HG02678 (cell line): ENCODE data around the gene CDC73.

Source experiments
- ATAC-seq: cut with Tn5 transposase; IDR thresholded peaks from one replicate; pipeline ENCODE4 v1.9.1; 2021; ENCODE audit warnings: mild to moderate bottlenecking, moderate library complexity; ENCODE audit not compliant: unreplicated experiment

The CDC73 gene

GRCh38 chr1:193121616-193122593, at the start of gene CDC73:
TSS of gene CDC73 (plus strand) at chr1:193122031. CDS start at chr1:193122201, 170 bp downstream.
- ATAC-seq: peak; percentile 91

GRCh38 chr1:193077991-193078390, 43.8 kb upstream of the CDC73 start:
- no peak for ATAC-seq

DNA sequence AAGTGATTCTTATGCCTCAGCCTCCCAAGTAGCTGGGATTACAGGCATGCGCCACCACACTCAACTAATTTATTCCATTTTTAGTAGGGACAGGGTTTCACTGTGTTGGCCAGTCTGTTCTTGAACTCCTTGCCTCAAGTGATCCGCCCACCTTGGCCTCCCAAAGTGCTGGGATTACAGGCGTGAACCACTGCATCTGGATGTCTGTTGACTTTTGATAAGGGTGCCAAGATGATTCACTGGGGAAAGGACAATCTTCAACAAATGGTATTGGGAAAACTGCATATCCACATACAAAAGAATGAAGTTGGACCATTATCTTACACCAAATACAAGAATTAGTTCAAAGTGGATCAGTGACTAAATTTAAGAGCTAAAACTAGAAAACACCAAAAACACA, 42.6 kb upstream of the CDC73 start:
- ATAC-seq: no peak

DNA sequence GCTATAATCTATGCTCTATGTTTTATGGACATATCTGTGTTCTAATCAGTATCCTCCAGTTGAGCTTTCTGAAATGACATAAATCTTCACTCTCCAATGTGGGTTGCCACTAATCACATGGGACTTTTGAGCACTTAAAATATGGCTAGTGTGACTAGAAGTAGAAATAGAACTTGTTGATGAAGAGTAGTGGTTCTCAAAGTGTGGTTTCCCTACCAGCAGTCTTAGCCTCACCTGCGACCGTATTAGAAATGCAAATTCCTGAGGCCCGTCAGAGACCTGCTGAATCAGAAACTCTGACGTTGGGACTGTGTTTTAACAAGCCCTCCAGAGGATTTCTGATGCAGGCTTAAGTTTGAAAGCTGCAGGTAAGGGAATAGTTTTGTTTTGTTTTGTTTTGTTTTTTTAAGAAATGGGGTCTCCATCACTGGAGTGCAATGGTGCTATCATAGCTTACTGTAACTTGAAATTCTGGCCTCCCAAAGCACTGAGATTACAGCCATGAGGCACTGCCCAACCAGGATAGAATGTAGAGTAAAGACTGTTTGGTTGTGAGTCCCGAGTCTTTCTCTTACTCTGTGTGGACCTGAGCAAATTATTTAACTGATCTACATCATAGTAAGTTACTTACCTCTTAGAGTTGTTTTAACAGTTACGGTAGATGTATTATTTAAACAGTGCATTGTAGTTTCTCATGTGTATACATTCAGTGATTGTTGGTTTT, 38.3 kb upstream of the CDC73 start:
- ATAC-seq: peak; percentile 97

DNA sequence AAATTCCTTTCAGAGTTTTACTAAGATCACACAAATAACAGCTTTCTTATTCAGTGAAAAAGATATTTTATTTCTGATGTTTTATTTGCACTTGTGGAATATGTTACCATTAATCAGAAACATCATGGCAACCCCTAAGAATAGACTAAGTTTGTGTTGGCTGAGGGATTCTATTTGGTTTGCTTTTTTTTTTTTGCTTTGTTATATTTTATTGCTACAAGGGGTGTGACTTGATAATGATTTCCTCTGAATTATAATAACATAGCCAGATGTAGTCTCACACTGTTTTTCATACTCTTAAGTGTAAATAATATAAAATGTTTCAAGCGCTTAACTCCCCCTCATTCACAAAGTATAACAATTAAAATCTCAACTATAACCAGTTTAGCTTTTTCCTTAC, 36.6 kb upstream of the CDC73 start:
- no peak for ATAC-seq

DNA sequence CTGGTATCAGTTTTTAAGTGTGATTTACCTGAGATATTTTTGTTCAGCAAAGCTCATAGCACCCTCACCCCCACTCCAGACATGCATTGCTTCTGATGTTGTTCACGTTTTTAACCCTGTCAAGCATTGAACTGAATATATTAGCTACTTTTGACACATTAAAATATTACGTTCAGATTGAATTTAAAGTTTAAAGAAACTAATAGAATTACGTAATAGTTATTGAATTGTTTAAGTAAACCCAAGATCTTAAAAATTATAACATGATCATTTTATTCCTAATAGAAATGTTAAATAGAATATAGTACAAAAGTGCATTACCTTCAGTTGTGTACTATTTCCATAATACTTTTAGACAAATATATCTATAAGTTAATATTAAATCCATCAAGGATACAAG, 35.5 kb upstream of the CDC73 start:
- ATAC-seq: no peak

GRCh38 chr1:193087893-193088292, 33.9 kb upstream of the CDC73 start:
- no peak for ATAC-seq

DNA sequence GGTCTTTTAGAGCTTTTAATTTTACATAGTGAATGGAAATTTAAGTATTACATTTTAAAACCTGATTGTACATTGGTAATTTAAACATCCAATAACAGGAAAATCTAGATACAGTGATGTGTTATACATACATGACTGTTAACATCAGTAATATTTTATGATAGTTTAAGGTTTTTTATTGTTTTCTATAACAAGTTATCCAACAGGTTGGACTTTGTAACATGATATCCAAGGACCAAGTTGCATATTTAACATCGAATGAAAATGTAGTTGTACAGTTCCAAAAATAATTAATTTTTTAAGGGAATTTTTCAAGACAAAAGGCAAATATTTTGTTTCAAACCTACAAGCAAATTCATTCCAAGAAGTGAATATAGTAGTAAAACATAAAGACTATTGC, 31.0 kb upstream of the CDC73 start:
- no peak for ATAC-seq

- no peak for ATAC-seq
Observed at GRCh38 chr1:193094112-193094511, 27.7 kb upstream of the CDC73 start.

- no peak for ATAC-seq
Observed at GRCh38 chr1:193102662-193103061, 19.2 kb upstream of the CDC73 start.

- ATAC-seq: peak; percentile 1
Observed at GRCh38 chr1:193103759-193104501, 17.9 kb upstream of the CDC73 start.

GRCh38 chr1:193104502-193104906, 17.3 kb upstream of the CDC73 start:
- ATAC-seq: peak; percentile 39

DNA sequence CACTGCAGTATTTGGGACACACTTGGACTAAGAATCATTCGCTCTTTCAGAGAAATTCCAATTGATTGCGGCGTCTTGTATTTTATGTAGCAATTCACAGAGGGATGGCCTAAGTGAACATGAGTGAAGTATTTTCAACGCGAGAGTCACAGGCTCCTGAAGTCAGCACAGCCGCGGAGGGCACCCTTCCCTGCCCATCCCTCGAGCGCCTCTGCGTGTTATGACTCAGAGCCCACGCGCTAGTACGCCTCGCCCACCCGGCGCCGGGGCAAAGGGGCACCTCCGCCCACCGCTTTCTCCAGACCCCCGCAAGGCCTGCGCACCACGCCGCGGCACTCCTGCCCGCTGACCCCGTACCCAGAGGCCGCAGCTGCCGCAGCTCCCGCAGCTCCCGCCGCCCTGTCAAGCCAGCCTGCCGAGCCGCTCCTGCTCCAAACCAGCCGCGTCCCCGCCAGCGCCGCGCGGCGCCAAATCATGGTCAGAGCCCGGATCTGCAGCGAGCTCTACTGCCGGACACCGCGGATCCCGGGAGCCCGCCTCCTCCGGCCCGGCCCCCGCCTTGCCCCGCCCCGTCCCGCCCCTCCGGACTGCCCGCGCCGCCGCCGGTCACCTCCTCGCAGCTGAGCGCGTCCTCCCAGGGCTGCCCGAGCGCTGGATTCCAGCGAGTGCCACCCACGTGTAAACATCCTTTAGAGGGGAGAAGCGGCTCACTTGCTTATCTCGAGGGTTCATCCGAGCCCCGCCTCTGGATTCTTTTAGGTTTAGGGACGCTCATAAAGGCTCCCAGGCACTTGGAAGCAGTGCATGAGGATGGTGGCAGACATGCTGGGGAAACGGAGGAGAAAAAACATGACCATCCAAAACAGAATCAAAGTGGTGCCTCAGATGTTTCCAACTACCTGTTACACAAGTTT, 16.7 kb upstream of the CDC73 start, which contains the start of gene GLRX2:
GLRX2 (minus strand) TSS at position 508 of the 914 bp plus-strand sequence; CDS start at position 476, 32 bp downstream.
- peak; percentile 92 for ATAC-seq

- no peak for ATAC-seq
Observed at GRCh38 chr1:193105821-193106177, 16.0 kb upstream of the CDC73 start.

GRCh38 chr1:193108471-193108870, 13.4 kb upstream of the CDC73 start:
- no peak for ATAC-seq

DNA sequence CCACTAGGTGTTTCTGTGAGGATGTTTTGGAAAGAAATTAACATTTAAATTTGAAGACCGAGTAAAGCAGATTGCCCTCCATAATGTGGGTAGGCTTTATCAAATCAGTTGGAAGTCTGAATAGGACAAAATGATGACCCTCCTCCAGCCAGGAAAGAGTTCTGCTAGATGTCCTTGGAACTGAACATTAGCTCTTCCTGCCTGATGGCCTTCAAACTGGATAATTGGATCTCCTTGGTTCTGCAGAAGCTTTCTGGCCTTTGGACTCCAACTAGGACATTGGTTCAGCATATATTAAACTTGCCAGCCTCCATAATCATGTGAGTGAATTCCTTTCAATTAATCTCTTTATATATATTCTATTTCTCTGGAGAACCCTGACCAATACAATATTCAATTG, 12.2 kb upstream of the CDC73 start:
- no peak for ATAC-seq

GRCh38 chr1:193110246-193110645, 11.6 kb upstream of the CDC73 start:
- no peak for ATAC-seq

GRCh38 chr1:193110864-193111263, 11.0 kb upstream of the CDC73 start:
- ATAC-seq: no peak

GRCh38 chr1:193111641-193112090, 10.2 kb upstream of the CDC73 start:
- ATAC-seq: no peak
